CD4-positive, alpha-beta T cell (primary cell): ENCODE results near the gene SOWAHA. TPM values are rescaled to one million over a fixed set of nuclear protein-coding genes. Genes with fewer than 3 reads are reported as not detected.

ENCODE experiments used
- ATAC-seq: fragments of 200-7000 bp; cut with Tn5 transposase; one replicate; pipeline ENCODE4 v1.10.0; 2022; ENCODE audit warnings: mild to moderate bottlenecking; ENCODE audit not compliant: poor library complexity
- CTCF ChIA-PET: fragments of 350-600 bp; sonication (Branson Sonifier 250); formaldehyde crosslinking; loops from one replicate; lab custom pipeline; 2021; ENCODE audit warnings: antibody characterized with exemption, inconsistent platforms; lab: Charles Lee
- POLR2A ChIA-PET: fragments of 350-600 bp; sonication (Branson Sonifier 250); formaldehyde crosslinking; loops from one replicate; lab custom pipeline; 2021; ENCODE audit warnings: antibody characterized with exemption, inconsistent platforms; lab: Charles Lee
- DNase-seq, 14 experiments: peaks; one replicate each; pipeline ENCODE4 v3.0.0-alpha.2; 2013 to 2020; ENCODE audit warnings: mixed read lengths in 2 of 14
- H3K27ac ChIP-seq, 2 donors: one replicate each; pipeline versions ENCODE4 v1.5.1 to v1.7.0; 2013; ENCODE audit warnings: low read length in 2 of 2, low read depth in 1 of 2, mild to moderate bottlenecking in 1 of 2
- H3K27me3 ChIP-seq, 2 experiments: 1 replicate in 1 of 2; 2 replicates in 1 of 2; pipeline versions ENCODE4 v1.6.1 to v1.7.0; 2013; ENCODE audit warnings: low read length in 2 of 2, control low read depth in 1 of 2, mild to moderate bottlenecking in 1 of 2, moderate library complexity in 1 of 2; ENCODE audit not compliant: insufficient read depth in 2 of 2, control insufficient read depth in 1 of 2
- H3K36me3 ChIP-seq: one replicate; pipeline ENCODE4 v1.6.1; 2013; ENCODE audit warnings: low read length, control low read depth; ENCODE audit not compliant: insufficient read depth
- H3K4me1 ChIP-seq: one replicate; pipeline ENCODE4 v1.6.1; 2013; ENCODE audit warnings: low read length, control low read depth; ENCODE audit not compliant: insufficient read depth
- H3K4me3 ChIP-seq: one replicate; pipeline ENCODE4 v1.5.1; 2013; ENCODE audit warnings: mild to moderate bottlenecking, low read length, moderate library complexity
- H3K9me3 ChIP-seq, 2 experiments: 1 replicate in 1 of 2; 2 replicates in 1 of 2; pipeline versions ENCODE4 v1.6.1 to v1.7.0; 2013; ENCODE audit warnings: low read length in 2 of 2, mild to moderate bottlenecking in 2 of 2, control low read depth in 1 of 2, moderate library complexity in 1 of 2; ENCODE audit not compliant: control insufficient read depth in 1 of 2, insufficient read depth in 1 of 2
- H3K27ac Mint-ChIP-seq: one replicate; pipeline ENCODE4 v1.8.0; 2020; ENCODE audit warnings: mixed read lengths
- H3K27me3 Mint-ChIP-seq: one replicate; pipeline ENCODE4 v1.8.0; 2021; ENCODE audit warnings: mixed read lengths
- H3K36me3 Mint-ChIP-seq: one replicate; pipeline ENCODE4 v1.8.0; 2021; ENCODE audit warnings: low read depth, mixed read lengths
- H3K4me1 Mint-ChIP-seq: one replicate; pipeline ENCODE4 v1.8.0; 2021; ENCODE audit warnings: low read depth, mixed read lengths
- H3K4me3 Mint-ChIP-seq: one replicate; pipeline ENCODE4 v1.8.0; 2020; ENCODE audit warnings: mild to moderate bottlenecking, mixed read lengths
- H3K9me3 Mint-ChIP-seq: one replicate; pipeline ENCODE4 v1.8.0; 2020; ENCODE audit warnings: mixed read lengths
- intact Hi-C, 2 experiments: fragments of 100-400 bp; cut with DNase I in 1 of 2; cut with micrococcal nuclease in 1 of 2; formaldehyde crosslinking; loops; one replicate each; pipeline versions ENCODE4 v1.15.1 to v1.9.0; 2023 to 2025; cut with DNase I, micrococcal nuclease
- total RNA-seq, 174 experiments: library from RNA in 2 of 174; stranded (reverse) in 2 of 174; gene quantifications; one replicate each; pipeline ENCODE4 v1.2.3 and lab custom pipeline; 2021 to 2026
- TF ChIP-seq, protein P1 (sequence below): fragments of 200-600 bp; IDR thresholded peaks from one replicate; pipeline ENCODE4 v1.8.0; 2022; ENCODE audit warnings: antibody characterized with exemption, mild to moderate bottlenecking

The SOWAHA gene
- total RNA-seq, 2 experiments from 2014 or later = not detected

DNA sequence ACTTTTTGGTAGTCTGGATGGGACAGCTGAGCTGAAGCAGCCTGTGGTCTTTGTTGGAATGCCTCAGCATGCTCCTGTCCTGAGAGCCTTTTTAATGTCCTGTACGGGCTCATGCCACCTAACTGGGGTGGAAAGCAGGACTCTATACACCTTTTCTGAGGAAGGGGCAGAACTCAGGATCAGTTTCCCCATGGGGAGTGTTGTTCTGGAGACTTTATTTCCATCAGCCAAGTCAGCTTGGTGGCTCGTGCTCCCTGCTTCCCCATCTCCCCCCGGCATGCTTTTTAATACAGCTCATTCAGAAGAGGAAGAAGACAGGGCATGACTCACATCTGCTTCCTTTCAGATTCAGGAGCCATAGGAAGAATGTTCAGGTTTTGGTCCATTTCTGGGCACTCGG lies 31.0 kb upstream of the SOWAHA start:
- no peaks in the 10 kb centered on the region for H3K36me3 Mint-ChIP-seq
- Histone ChIP-seq H3K27me3 (peaks cover 10 to 48% of the 10 kb centered on the region in 2 experiments), H3K4me3 (no peak overlapping the region), H3K4me1 (peaks cover 11% of the 10 kb centered on the region), H3K9me3 (no peaks in the 10 kb centered on the region), H3K36me3 (no peaks in the 10 kb centered on the region), H3K27ac (no peak overlapping the region)
- ChIA-PET CTCF (no interaction called here), POLR2A (interaction anchor here (1.1 kb wide), 1 partner anchor 28 kb away, joined by 3 read pairs; no protein-coding TSS in a partner anchor)
- intact Hi-C loops = no loop called here
- DNase-seq = peak in 2 of 14 experiments; percentile 40 to 42
- H3K4me3 Mint-ChIP-seq = no peak overlapping the region
- no peaks in the 10 kb centered on the region for H3K9me3 Mint-ChIP-seq
- peaks cover 60% of the 10 kb centered on the region for H3K27me3 Mint-ChIP-seq
- H3K4me1 Mint-ChIP-seq = peaks cover 20% of the 10 kb centered on the region
- no peak for ATAC-seq
- TF ChIP-seq, protein P1, sequence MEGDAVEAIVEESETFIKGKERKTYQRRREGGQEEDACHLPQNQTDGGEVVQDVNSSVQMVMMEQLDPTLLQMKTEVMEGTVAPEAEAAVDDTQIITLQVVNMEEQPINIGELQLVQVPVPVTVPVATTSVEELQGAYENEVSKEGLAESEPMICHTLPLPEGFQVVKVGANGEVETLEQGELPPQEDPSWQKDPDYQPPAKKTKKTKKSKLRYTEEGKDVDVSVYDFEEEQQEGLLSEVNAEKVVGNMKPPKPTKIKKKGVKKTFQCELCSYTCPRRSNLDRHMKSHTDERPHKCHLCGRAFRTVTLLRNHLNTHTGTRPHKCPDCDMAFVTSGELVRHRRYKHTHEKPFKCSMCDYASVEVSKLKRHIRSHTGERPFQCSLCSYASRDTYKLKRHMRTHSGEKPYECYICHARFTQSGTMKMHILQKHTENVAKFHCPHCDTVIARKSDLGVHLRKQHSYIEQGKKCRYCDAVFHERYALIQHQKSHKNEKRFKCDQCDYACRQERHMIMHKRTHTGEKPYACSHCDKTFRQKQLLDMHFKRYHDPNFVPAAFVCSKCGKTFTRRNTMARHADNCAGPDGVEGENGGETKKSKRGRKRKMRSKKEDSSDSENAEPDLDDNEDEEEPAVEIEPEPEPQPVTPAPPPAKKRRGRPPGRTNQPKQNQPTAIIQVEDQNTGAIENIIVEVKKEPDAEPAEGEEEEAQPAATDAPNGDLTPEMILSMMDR = no peak
- H3K27ac Mint-ChIP-seq = no peak overlapping the region

GRCh38 chr5:132785365-132785764 lies 27.7 kb upstream of the SOWAHA start:
- Histone ChIP-seq H3K4me3 (no peak overlapping the region), H3K36me3 (no peaks in the 10 kb centered on the region), H3K27ac (no peak overlapping the region), H3K27me3 (peaks cover 0 to 34% of the 10 kb centered on the region in 2 experiments), H3K9me3 (no peaks in the 10 kb centered on the region), H3K4me1 (no peaks in the 10 kb centered on the region)
- H3K9me3 Mint-ChIP-seq = no peaks in the 10 kb centered on the region
- ChIA-PET CTCF (interaction anchor here (1.0 to 1.2 kb wide), 2 partner anchors 8 to 15 kb away, joined by 3 read pairs; partner anchors contain the start of gene SEPTIN8), POLR2A (interaction anchor here (1.6 kb wide), 1 partner anchor 8 kb away, joined by 6 read pairs; the partner anchor contains the start of gene SEPTIN8)
- no peak overlapping the region for H3K4me3 Mint-ChIP-seq
- intact Hi-C loops = no loop called here
- H3K36me3 Mint-ChIP-seq = no peaks in the 10 kb centered on the region
- H3K27ac Mint-ChIP-seq = no peak overlapping the region
- peaks cover 6% of the 10 kb centered on the region for H3K4me1 Mint-ChIP-seq
- DNase-seq = no peak
- no peak for ATAC-seq
- TF ChIP-seq, protein P1 = no peak
- peaks cover 37% of the 10 kb centered on the region for H3K27me3 Mint-ChIP-seq

DNA sequence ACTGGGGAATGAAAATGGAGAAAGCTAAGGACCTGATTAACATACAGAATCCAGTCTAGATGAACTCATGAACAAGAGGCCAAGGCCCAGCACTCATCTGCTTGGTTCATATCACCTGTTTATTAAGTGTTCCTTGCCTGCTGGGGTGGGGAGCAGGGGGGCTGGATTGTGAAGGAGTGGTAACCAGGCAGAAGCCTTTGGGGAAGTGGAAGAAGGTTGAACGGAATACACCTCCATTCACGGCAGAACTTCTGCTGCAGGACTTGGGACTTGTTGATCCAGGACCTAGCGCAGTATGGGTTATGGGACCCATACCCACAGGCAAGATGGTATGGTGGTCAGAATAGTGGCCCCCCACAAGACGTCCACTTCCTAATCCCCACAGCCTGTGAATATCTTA lies 27.2 kb upstream of the SOWAHA start:
- CTCF ChIA-PET = interaction anchor here (1.0 to 1.2 kb wide), 2 partner anchors 9 to 15 kb away, joined by 3 read pairs; partner anchors contain the start of gene SEPTIN8
- peaks cover 33% of the 10 kb centered on the region for H3K27me3 Mint-ChIP-seq

More for the DNA sequence above, 27.2 kb upstream of the SOWAHA start:
- Histone ChIP-seq H3K4me1 (no peaks in the 10 kb centered on the region), H3K4me3 (no peak overlapping the region), H3K27ac (no peak overlapping the region), H3K27me3 (peaks cover 0 to 34% of the 10 kb centered on the region in 2 experiments), H3K9me3 (no peaks in the 10 kb centered on the region), H3K36me3 (no peaks in the 10 kb centered on the region)
- no peak for ATAC-seq
- intact Hi-C loops = no loop called here
- Mint-ChIP-seq H3K4me1 (peaks cover 3% of the 10 kb centered on the region), H3K4me3 (no peak overlapping the region), H3K27ac (no peak overlapping the region), H3K36me3 (no peaks in the 10 kb centered on the region), H3K9me3 (no peaks in the 10 kb centered on the region)
- TF ChIP-seq, protein P1 = no peak
- no peak for DNase-seq
- POLR2A ChIA-PET = interaction anchor here (1.6 kb wide), 1 partner anchor 9 kb away, joined by 6 read pairs; the partner anchor contains the start of gene SEPTIN8
